ENCODE data around the gene POMZP3. TPM values are rescaled to one million over a fixed set of nuclear protein-coding genes. Genes with fewer than 3 reads are reported as not detected.
"Not testable (repeated sequence)": the region's sequence is repeated elsewhere in the genome, so short reads cannot be mapped to it uniquely, and the experiment has no call there.

The POMZP3 gene
- polyA plus RNA-seq (2013, experiment 1 of 2), result 8.1 TPM
- 11.2 TPM for polyA plus RNA-seq (2013, experiment 2 of 2)

DNA sequence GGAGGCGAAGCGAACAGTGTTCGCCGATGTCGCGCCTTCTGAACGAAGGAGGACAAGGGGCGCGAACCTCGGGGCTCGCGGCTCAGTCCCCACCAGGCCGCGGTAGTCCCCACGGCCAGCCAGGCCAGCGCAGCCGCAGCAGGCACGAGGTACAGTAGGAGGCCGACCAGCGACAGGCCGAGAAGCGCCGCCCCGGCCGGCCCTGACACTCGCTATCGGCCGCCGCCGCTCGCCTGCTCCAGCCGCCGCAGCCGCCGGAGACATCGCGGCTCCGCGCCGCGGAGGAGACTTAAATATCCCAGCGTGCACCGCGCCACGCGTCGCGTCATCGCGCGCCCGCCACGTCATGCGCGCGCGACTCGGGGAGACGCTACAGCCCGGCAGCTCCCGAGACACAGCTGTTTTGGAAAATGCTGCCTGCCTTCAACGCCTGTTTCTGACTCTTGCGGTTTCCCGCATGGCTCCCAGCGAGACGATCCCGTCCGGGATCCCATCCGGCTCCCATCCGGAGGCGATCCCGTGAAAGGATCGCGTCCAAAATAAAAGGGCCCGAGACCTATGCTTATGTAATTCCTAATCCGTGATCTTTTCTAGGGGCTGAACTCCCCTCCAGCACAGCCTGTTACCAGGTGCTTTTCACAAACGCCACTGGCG, at the start of gene POMZP3:
Gene POMZP3, minus strand, starts transcription at position 291 of the 654 bp plus-strand sequence. CDS start 1,215 bp downstream, outside the sequence.
- H3K9ac ChIP-seq (ENCODE audit: low read depth, low read length), result peak within 1 kb of the TSS; percentile 85
- not testable (repeated sequence) for H3K9me3 ChIP-seq (ENCODE audit: insufficient read depth, low read depth, low read length); H3K4me1 ChIP-seq (ENCODE audit: insufficient read depth, low read length); H3K36me3 ChIP-seq (ENCODE audit: insufficient read depth, low read length); H3K27me3 ChIP-seq (ENCODE audit: insufficient read depth, low read length)
- peak within 1 kb of the TSS; percentile 76; the same call in 1 of the 2 replicates for H3K27ac ChIP-seq (ENCODE audit: low read depth, low read length)
- WGBS, result under 1% methylated on average over 18 of the region's 78 CpGs
- peak within 1 kb of the TSS; percentile 70 for H3K4me3 ChIP-seq (ENCODE audit: low read length)

GRCh38 chr7:76675783-76676182, 48.7 kb upstream of the POMZP3 start:
- not testable (repeated sequence) for H3K36me3 ChIP-seq (ENCODE audit: insufficient read depth, low read length); H3K4me1 ChIP-seq (ENCODE audit: insufficient read depth, low read length); H3K27me3 ChIP-seq (ENCODE audit: insufficient read depth, low read length); H3K9me3 ChIP-seq (ENCODE audit: insufficient read depth, low read depth, low read length); H3K9ac ChIP-seq (ENCODE audit: low read depth, low read length); H3K27ac ChIP-seq (ENCODE audit: low read depth, low read length); H3K4me3 ChIP-seq (ENCODE audit: low read length)
- no CpG with 5 or more reads among the region's 2 CpGs for WGBS

DNA sequence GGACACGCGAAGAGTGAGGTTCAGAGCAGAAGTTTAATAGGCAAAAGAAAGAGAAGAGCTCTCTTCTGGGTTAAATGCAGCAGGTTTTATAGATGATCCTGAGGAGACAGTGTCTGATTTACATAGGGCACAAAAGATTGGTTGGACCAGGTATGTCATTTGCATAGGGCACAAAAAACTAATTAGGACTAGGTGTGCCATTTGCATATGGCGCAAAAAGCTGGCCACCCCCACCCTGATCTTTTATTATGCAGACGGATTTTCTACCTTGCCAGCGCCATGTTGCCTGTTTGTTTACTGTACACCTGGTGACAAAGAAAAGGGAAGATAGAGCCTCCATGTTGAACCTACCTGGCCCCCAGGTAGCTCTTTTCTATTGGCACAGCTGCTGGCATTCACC, 46.3 kb upstream of the POMZP3 start:
- not testable (repeated sequence) for H3K36me3 ChIP-seq (ENCODE audit: insufficient read depth, low read length); H3K9me3 ChIP-seq (ENCODE audit: insufficient read depth, low read depth, low read length); H3K4me1 ChIP-seq (ENCODE audit: insufficient read depth, low read length); H3K27me3 ChIP-seq (ENCODE audit: insufficient read depth, low read length); H3K4me3 ChIP-seq (ENCODE audit: low read length)
- 88% methylated on average over 3 of the region's 5 CpGs for WGBS
- peak overlapping the region; percentile 79; the same call in 1 of the 2 replicates for H3K27ac ChIP-seq (ENCODE audit: low read depth, low read length)
- H3K9ac ChIP-seq (ENCODE audit: low read depth, low read length), result peak overlapping the region; percentile 69; the same call in 1 of the 2 replicates

DNA sequence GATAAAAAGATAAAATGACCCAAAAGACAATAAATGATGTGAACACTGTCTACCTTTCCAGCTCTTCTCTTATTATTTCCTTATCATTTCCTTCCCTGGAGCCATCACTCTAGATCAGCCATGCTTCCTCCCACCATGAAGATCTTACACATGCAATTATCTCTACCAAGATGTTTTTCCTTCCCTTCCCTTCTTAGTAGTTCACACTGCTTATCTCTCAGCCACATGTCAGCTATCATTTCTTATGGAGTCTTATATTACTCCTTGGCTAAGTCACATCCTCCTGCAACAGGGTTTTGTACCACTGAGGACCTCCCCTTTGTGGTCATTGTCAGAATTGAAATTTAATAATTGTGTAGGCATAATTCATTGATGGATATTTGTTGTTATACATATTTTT, 32.1 kb upstream of the POMZP3 start:
- not testable (repeated sequence) for H3K9ac ChIP-seq (ENCODE audit: low read depth, low read length); H3K27ac ChIP-seq (ENCODE audit: low read depth, low read length); H3K9me3 ChIP-seq (ENCODE audit: insufficient read depth, low read depth, low read length); H3K4me3 ChIP-seq (ENCODE audit: low read length); H3K4me1 ChIP-seq (ENCODE audit: insufficient read depth, low read length); H3K36me3 ChIP-seq (ENCODE audit: insufficient read depth, low read length); H3K27me3 ChIP-seq (ENCODE audit: insufficient read depth, low read length)

GRCh38 chr7:76656425-76656824, 29.3 kb upstream of the POMZP3 start:
- not testable (repeated sequence) for H3K4me3 ChIP-seq (ENCODE audit: low read length); H3K9ac ChIP-seq (ENCODE audit: low read depth, low read length); H3K9me3 ChIP-seq (ENCODE audit: insufficient read depth, low read depth, low read length); H3K27me3 ChIP-seq (ENCODE audit: insufficient read depth, low read length); H3K4me1 ChIP-seq (ENCODE audit: insufficient read depth, low read length); H3K27ac ChIP-seq (ENCODE audit: low read depth, low read length); H3K36me3 ChIP-seq (ENCODE audit: insufficient read depth, low read length)
- 73% methylated on average over 2 of the region's 2 CpGs for WGBS

DNA sequence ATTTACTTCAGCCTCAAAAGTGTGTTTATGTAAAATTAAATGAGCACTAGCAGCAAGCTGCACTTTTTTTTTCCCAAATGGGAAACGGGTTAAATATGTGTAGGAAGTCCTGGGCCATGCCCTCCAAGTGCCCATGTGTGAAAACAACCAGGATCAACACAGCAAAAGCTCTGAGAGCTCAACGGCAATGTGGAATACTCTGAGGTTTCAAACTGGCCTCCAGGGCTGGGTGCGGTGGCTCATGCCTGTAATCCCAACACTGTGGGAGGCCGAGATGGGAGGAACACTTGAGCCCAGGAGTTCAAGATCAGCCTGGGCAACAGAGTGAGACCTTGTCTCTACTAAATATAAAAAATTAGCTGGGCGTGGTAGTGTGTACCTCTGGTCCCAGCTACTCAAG, 15.5 kb upstream of the POMZP3 start:
- not testable (repeated sequence) for H3K27me3 ChIP-seq (ENCODE audit: insufficient read depth, low read length); H3K4me3 ChIP-seq (ENCODE audit: low read length); H3K36me3 ChIP-seq (ENCODE audit: insufficient read depth, low read length); H3K4me1 ChIP-seq (ENCODE audit: insufficient read depth, low read length); H3K9me3 ChIP-seq (ENCODE audit: insufficient read depth, low read depth, low read length); H3K27ac ChIP-seq (ENCODE audit: low read depth, low read length); H3K9ac ChIP-seq (ENCODE audit: low read depth, low read length)
- no CpG with 5 or more reads among the region's 5 CpGs for WGBS

GRCh38 chr7:76637061-76637691, 10.1 kb upstream of the POMZP3 start:
- not testable (repeated sequence) for H3K27ac ChIP-seq (ENCODE audit: low read depth, low read length); H3K36me3 ChIP-seq (ENCODE audit: insufficient read depth, low read length); H3K9me3 ChIP-seq (ENCODE audit: insufficient read depth, low read depth, low read length); H3K9ac ChIP-seq (ENCODE audit: low read depth, low read length); H3K4me3 ChIP-seq (ENCODE audit: low read length); H3K4me1 ChIP-seq (ENCODE audit: insufficient read depth, low read length); H3K27me3 ChIP-seq (ENCODE audit: insufficient read depth, low read length)
- 56% methylated on average over 4 of the region's 7 CpGs for WGBS

DNA sequence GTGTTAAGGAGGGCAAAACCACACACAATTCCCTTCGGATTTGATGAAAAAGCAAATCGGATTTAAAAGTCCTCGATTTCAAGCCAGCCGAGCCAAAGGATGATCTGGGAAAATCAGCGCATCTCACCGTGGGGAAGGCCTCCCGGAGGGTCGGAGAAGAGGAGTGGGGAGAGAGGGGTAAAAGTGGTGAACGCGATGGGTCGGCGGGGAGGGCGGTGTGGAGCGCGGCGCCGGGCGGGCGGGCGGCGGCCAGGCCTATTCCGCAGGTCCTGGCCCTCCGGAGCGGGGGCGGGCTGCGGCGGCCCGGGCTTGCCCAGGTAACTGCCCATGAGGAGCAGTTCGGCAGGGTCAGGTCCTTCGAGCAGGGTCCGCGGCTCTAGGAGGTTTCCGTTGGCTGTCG, 498 bp downstream of the POMZP3 start:
- Histone ChIP-seq H3K4me3 (ENCODE audit: low read length) (peak overlapping the region; percentile 56), H3K9ac (ENCODE audit: low read depth, low read length) (peak overlapping the region; percentile 85)
- not testable (repeated sequence) for H3K36me3 ChIP-seq (ENCODE audit: insufficient read depth, low read length); H3K27ac ChIP-seq (ENCODE audit: low read depth, low read length); H3K27me3 ChIP-seq (ENCODE audit: insufficient read depth, low read length); H3K4me1 ChIP-seq (ENCODE audit: insufficient read depth, low read length); H3K9me3 ChIP-seq (ENCODE audit: insufficient read depth, low read depth, low read length)
- WGBS, result 1% methylated on average over 14 of the region's 34 CpGs

DNA sequence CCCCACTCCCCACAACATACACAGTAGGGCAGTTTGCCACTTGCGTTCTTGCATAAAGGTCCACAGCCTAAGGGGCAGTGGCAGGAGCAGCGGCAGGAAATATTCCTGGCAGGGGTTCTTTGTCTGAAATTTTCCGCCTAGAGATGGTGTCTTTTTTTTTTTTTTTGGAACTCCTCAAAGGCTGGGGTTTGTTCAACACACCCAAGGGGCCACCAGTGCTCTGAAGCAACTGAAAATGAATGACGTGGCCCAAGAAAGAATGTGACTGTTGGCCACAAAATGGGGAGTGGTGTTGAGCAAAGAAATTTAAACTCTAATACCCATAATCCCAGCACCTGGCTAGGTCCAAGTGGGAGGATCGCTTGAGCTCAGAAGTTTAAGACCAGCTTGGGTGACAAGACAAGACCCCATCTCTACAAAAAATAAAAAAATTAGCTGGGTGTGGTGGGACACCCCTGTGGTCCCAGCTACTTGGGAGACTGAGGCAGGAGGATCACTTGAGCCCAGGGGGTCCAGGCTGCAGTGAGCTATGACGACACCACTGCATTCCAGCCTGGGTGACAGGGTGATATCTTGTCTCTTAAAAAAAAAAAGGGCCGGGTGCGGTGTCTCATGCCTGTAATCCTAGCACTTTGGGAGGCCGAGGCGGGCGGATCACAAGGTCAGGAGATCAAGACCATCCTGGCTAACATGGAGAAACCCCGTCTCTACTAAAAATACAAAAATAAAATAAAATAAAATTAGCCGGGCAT, 7.5 kb downstream of the POMZP3 start:
- H3K36me3 ChIP-seq (ENCODE audit: insufficient read depth, low read length), result peaks cover 12% of the 10 kb centered on the region; the same call in 1 of the 2 replicates
- not testable (repeated sequence) for H3K4me3 ChIP-seq (ENCODE audit: low read length); H3K9me3 ChIP-seq (ENCODE audit: insufficient read depth, low read depth, low read length); H3K4me1 ChIP-seq (ENCODE audit: insufficient read depth, low read length); H3K9ac ChIP-seq (ENCODE audit: low read depth, low read length); H3K27me3 ChIP-seq (ENCODE audit: insufficient read depth, low read length); H3K27ac ChIP-seq (ENCODE audit: low read depth, low read length)
- WGBS, result 80% methylated on average over 1 of the region's 13 CpGs

DNA sequence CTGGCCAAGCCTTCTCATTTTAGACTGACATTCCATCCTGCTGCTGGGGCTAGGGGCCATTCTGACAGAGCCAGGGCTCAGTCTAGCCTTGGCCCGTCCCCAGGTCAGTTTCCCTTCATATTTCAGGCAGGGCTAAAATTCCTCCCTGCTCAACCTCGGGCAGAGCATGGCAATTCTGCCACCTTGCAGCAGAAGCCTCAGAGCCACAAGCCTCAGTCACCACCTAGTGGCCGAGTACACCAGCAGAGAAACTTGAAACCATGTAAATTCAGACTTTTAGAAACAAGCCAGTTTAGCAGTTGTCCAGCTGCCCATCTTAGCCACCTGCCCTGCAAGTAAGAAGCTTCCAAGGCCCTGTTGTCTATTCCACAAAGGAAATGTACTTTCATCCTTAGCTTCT, 13.3 kb downstream of the POMZP3 start:
- 29% methylated on average over 2 of the region's 3 CpGs for WGBS
- not testable (repeated sequence) for H3K9me3 ChIP-seq (ENCODE audit: insufficient read depth, low read depth, low read length); H3K4me1 ChIP-seq (ENCODE audit: insufficient read depth, low read length); H3K4me3 ChIP-seq (ENCODE audit: low read length); H3K9ac ChIP-seq (ENCODE audit: low read depth, low read length); H3K27me3 ChIP-seq (ENCODE audit: insufficient read depth, low read length); H3K27ac ChIP-seq (ENCODE audit: low read depth, low read length)
- H3K36me3 ChIP-seq (ENCODE audit: insufficient read depth, low read length), result peaks cover 12% of the 10 kb centered on the region; the same call in 1 of the 2 replicates

GRCh38 chr7:76612232-76612631, 14.8 kb downstream of the POMZP3 start:
- H3K36me3 ChIP-seq (ENCODE audit: insufficient read depth, low read length), result peaks cover 12% of the 10 kb centered on the region; the same call in 1 of the 2 replicates
- not testable (repeated sequence) for H3K27me3 ChIP-seq (ENCODE audit: insufficient read depth, low read length); H3K4me3 ChIP-seq (ENCODE audit: low read length); H3K9ac ChIP-seq (ENCODE audit: low read depth, low read length); H3K9me3 ChIP-seq (ENCODE audit: insufficient read depth, low read depth, low read length); H3K4me1 ChIP-seq (ENCODE audit: insufficient read depth, low read length); H3K27ac ChIP-seq (ENCODE audit: low read depth, low read length)
- WGBS, result no CpG with 5 or more reads among the region's 3 CpGs
